Sigmoid colon (tissue), 3 donors: Measurements from ENCODE around the gene CCT4.

Experiments
- CTCF ChIP-seq, 4 experiments: fragments of 450-650 bp in 3 of 4; fragments of 200-600 bp in 1 of 4; IDR thresholded peaks; one replicate each; pipeline ENCODE4 v1.5.1; 2016 to 2019; ENCODE audit warnings: antibody characterized with exemption in 4 of 4, mild to moderate bottlenecking in 3 of 4, moderate library complexity in 2 of 4
- POLR2A ChIP-seq, 2 donors: fragments of 450-650 bp; IDR thresholded peaks; one replicate each; pipeline ENCODE4 v1.6.1; 2016; ENCODE audit warnings: antibody characterized with exemption in 2 of 2, mild to moderate bottlenecking in 2 of 2, moderate library complexity in 2 of 2

- TF ChIP-seq CTCF (IDR thresholded peaks at IDR 0.05) (no peak), POLR2A (IDR thresholded peaks at IDR 0.05) (no peak)
Observed at GRCh38 chr2:61920548-61920947, 32.1 kb upstream of the CCT4 start.
